ENCODE data around the gene ANKRD40CL. TPM values are rescaled to one million over a fixed set of nuclear protein-coding genes. Genes with fewer than 3 reads are reported as not detected.

The ANKRD40CL gene
- total and polyA plus RNA-seq, 9 of the 15 experiments (the other 6 are each of a cell fraction or from before 2014, with no cell fraction given) = not detected

- TF ChIP-seq MEIS2 (IDR thresholded peaks at IDR 0.05; ENCODE audit: partially characterized antibody) (no peak), SRSF1 (IDR thresholded peaks at IDR 0.05; ENCODE audit: low read depth, low read length) (no peak), ATF7 (IDR thresholded peaks at IDR 0.05) (peak; percentile 26; the same call in 1 of the 2 replicates), JUND (IDR thresholded peaks at IDR 0.05; ENCODE audit: borderline replicate concordance, low read depth, low read length) (peak; percentile 52), JUND (tag; IDR thresholded peaks at IDR 0.05; ENCODE audit: borderline replicate concordance, low read depth, low read length) (no peak; the same call in 2 of the 3 replicates), PML (IDR thresholded peaks at IDR 0.05; ENCODE audit: low read length) (no peak), DEAF1 (CRISPR knock-in tag; IDR thresholded peaks at IDR 0.05) (peak; percentile 94), ARID3A (IDR thresholded peaks at IDR 0.05; ENCODE audit: borderline replicate concordance, low read depth, low read length) (peak; percentile 68; the same call in 1 of the 2 replicates), ZNF668 (CRISPR knock-in tag; IDR thresholded peaks at IDR 0.05) (no peak), ZNF79 (CRISPR knock-in tag; IDR thresholded peaks at IDR 0.05; ENCODE audit: low read depth) (no peak), RB1 (IDR thresholded peaks at IDR 0.05; ENCODE audit: low read depth) (peak; percentile 60; the same call in 1 of the 2 replicates), SP2 (IDR thresholded peaks at IDR 0.05; ENCODE audit: extremely low read depth, low read depth, low read length, poor library complexity, severe bottlenecking) (no peak), MED1 (CRISPR knock-in tag; IDR thresholded peaks at IDR 0.05; ENCODE audit: borderline replicate concordance) (no peak), PURB (CRISPR knock-in tag; IDR thresholded peaks at IDR 0.05; ENCODE audit: low read depth) (no peak), ZNF384 (IDR thresholded peaks at IDR 0.05; ENCODE audit: low read depth, low read length) (0 out of 2 replicates have a peak, but pooled peaks have one; percentile 33), RAD21 (CRISPR knock-in tag; conservative IDR thresholded peaks at IDR 0.05 in 1 of 2, IDR thresholded peaks at IDR 0.05 in 1 of 2) (peak; percentile 94 to 98), CTBP1 (IDR thresholded peaks at IDR 0.05; ENCODE audit: borderline replicate concordance) (peak; percentile 52; the same call in 1 of the 2 replicates), ILF3 (IDR thresholded peaks at IDR 0.05; ENCODE audit: borderline replicate concordance) (no peak), TEAD1 (CRISPR knock-in tag; IDR thresholded peaks at IDR 0.05) (peak in 1 of 2 experiments; percentile 33; a peak in 1 of 4 replicates), PTBP1 (IDR thresholded peaks at IDR 0.05; ENCODE audit: low read depth, low read length) (no peak), MECOM (CRISPR knock-in tag; IDR thresholded peaks at IDR 0.05) (no peak), GABPB1 (CRISPR knock-in tag; IDR thresholded peaks at IDR 0.05) (no peak), CEBPG (CRISPR knock-in tag; IDR thresholded peaks at IDR 0.05) (0 out of 2 replicates have a peak, but pooled peaks have one; percentile 17), CEBPG (tag; conservative IDR thresholded peaks at IDR 0.05 in 1 of 2, IDR thresholded peaks at IDR 0.05 in 1 of 2) (no peak), CTCF (IDR thresholded peaks at IDR 0.05 in 2 of 3, conservative IDR thresholded peaks at IDR 0.05 in 1 of 3; ENCODE audit: insufficient read depth in 2 of 3, low read depth in 1 of 3, low read length in 3 of 3) (peak; percentile 98 to 99 (median 99))
Observed at GRCh38 chr17:50783193-50783660, 15.9 kb upstream of the ANKRD40CL start (continued).

All from K562 (cell line).